Daoy (cell line): ENCODE results near the gene CNPY4. TPM values are rescaled to one million over a fixed set of nuclear protein-coding genes. Genes with fewer than 3 reads are reported as not detected.

ENCODE experiments used
- DNase-seq: peaks from one replicate; pipeline ENCODE4 v3.0.0-alpha.2; 2015; ENCODE audit warnings: low read depth
- total RNA-seq: library from RNA; depleted of rRNA; stranded (reverse); fragments of >200 nt; shearing (Covaris generic); gene quantifications from 2 replicates; pipeline ENCODE4 v1.2.3, GENCODE V29; 2014; rRNA removed

Gene CNPY4
- total RNA-seq, 1 experiment from 2014 or later: 16.0 TPM

DNA sequence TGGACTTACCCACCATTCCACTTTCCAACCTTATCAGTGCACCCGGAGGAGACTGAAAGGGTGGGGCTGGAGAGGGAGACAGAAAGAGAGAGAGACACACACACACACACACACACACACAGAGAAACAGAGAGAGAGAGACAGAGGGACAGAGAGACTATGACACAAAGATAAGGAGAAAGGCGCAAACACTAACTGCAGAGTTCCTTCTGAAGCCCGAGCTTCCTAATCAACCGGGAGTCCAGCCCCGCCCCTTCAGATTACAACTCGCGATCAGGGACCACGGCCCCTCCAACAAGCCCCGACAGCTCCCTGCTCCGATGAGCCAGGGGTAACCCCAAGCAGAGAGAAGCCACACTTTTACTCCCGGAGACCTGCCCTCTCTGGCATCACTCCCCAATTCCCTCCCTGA lies 48.5 kb downstream of the CNPY4 start:
- no peak for DNase-seq

DNA sequence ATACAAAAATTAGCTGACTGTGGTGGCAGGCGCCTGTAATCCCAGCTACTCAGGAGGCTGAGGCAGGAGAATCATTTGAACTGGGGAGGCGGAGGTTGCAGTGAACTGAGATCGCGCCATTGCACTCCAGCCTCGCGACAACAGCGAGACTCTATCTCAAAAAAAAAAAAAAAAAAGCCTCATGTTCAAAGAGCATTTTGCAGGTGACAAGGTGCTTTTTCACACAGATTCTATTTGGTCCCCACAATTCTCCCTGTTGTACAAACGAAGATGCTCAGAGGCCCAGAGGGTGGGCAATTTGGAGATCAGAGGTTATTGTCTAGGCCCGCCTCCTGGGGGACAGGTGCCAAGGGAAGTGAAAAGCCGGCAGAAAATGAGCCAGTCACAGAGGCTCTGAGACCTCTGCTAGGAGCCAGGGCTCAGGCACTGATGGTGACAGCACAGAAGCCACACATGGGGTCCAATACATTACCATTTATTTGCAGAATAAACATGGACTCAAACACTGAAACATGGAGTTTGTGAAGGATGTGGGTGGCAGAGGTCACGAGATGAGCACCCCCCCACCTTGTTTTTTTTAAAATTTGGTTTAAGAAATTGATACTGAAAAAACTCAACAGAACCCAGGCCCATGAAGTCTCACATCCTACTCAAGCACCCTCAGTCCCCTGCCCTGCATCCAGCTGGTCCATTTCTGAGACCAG lies 49.9 kb downstream of the CNPY4 start:
- DNase-seq: no peak

DNA sequence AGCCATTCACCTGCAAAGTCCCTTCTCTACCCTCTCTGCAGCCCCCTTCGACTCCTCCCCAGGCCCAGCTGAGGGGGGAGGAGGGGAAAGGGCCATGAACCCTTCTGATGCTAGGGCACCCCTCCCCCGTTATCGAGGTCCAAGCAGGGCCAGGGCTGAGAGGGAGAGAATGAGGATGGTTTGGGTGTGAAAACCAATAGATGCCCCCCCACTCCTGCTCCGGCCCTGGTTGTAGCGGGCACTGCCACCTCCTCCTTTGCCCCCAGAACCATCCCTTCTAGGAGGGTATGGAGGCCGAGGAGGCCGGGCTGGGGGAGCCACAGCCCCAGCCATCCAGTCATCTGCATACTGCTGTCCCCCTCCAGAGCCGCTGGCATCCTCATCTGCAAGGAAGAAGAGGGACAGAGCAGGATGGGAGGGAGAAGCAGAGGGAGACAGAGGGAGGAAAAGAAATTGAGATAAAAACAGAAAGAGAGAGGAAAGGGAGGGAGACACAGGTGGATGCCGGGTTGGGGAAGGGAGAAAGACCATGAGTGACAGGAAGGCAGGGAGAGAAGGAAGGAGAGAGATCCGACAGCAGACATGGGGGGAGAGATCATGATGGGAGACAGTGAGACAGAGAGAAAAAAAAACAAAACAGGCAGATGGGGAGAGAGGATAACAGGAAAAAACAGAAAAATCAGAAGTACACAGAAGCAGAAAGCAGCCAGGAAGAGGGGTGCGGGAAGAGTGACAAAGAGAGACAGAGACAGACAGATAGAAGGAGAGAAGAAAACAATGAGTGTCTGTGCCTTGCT lies 50.9 kb downstream of the CNPY4 start:
- no peak for DNase-seq

DNA sequence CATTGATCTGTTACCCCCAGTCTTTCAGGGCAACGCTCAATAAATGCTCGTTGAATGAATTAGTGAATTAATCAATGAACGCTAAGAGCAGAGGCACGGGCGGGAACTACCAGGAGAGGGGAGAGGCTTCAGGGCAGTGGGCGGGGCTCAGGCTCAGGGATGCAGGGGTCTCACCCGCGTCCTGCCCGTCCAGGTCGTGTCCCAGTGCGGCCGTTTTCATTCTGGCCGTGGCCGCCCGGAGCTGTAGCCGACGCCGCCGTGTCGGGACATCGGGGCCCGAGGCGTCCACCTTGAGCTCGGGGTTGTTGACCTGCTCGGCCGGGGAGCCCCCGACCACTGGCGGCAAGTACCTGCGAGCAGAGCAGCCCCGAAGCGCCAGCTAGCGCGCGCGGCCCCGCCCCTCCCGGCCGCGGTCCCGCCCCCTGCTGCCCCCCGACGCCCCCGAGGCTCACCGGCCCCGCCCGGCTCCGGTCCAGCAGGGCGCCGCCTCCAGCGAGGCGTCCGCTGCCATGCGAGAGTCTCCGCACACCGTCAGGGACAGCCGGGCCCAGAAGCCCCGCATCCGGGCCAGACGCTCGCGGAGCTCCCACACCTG lies 51.8 kb downstream of the CNPY4 start:
- no peak for DNase-seq

DNA sequence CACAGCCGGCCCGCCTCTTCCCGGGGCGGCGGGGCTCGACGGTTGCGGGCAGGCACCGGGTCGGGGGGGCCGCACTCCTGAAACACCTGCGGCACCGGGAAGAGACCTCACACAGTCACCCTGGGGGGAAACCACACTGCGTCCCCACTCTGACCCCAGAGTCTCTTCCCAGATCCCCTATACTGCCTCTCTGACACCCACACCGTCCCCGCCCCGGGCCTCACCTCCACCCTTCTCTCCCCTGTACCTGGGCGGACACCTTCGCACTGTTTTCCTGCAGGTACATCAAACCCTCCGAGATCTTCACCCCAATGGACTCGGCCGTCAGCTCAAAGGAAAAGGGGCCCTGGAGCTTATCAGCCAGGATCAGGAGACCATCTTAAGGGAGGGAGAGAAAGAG lies 52.4 kb downstream of the CNPY4 start:
- no peak for DNase-seq

DNA sequence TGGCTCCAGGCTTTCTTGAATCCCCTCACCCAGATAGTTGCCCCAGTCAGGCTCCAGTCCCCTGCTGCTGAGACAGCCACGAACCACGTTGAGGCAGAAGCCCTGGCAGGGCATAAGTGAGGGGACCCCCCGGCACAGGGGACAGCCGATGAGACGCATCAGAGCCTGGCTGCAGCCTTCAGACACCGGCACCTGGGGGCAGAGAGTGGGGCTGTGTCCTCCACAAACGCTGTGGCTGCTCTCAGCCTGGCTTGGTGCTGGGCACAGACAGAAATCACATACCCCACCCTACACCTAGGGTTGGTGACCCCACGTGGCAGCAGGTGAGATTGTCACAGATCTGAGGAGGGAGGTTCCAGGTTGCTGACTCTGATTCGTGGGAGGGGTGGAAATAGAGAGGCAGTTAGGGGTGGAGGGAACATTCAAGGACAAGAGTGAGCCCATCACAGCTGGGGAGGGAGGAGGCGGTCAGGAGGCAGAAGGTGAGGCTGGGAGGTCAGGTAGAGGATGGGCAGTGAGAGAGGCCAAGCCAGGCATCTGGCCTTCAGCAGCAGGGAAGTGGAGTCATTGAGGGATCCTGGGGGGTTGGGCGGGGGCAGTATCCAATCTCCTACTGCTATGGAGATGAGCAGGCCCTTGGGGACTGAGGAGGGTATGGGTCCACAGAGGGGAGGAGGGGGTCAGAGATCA lies 54.5 kb downstream of the CNPY4 start:
- no peak for DNase-seq

DNA sequence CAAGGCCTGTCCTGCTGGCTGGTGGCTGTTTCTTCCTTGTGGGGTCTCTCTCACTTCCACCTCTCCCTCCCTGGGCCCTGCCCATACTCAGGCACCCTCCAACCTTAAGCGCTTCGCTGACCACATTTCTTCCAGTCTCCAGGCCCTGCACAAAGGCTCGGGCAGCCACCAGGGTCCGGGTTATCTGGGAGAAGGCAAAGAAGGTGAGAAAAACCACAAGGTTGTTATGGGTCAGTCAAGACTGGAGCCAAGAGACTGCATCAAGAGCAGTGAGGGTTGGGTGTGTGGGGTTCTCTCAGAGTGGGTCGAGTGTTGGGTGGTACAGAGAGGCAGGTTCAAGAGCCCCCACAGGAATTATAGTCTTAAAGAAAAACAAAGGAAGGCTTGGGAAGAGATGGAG lies 55.1 kb downstream of the CNPY4 start:
- DNase-seq: no peak

Other genes starting within 250 kb of the CNPY4 start
- not detected in 2 replicates for gene OR2AE1, start 242.6 kb upstream of the CNPY4 start, total RNA-seq
- 21.0 and 24.6 TPM in 2 replicates for gene TRIM4, start 200.1 kb upstream of the CNPY4 start, total RNA-seq
- gene GJC3, start 190.0 kb upstream of the CNPY4 start, total RNA-seq: not detected in 2 replicates
- gene AZGP1, start 143.6 kb upstream of the CNPY4 start, total RNA-seq: 0.29 and 0.74 TPM in 2 replicates
- gene ZKSCAN1, start 104.0 kb upstream of the CNPY4 start, total RNA-seq: 13.9 and 14.2 TPM in 2 replicates
- 14.1 and 20.3 TPM in 2 replicates for gene ZSCAN21, start 69.9 kb upstream of the CNPY4 start, total RNA-seq
- gene ZNF3, start 37.9 kb upstream of the CNPY4 start, total RNA-seq: 61.4 and 103 TPM in 2 replicates
- 87.6 and 127 TPM in 2 replicates for gene COPS6, start 30.7 kb upstream of the CNPY4 start, total RNA-seq
- 469 and 539 TPM in 2 replicates for gene MCM7, start 18.2 kb upstream of the CNPY4 start, total RNA-seq
- 68.9 and 80.6 TPM in 2 replicates for gene AP4M1, start 18.0 kb upstream of the CNPY4 start, total RNA-seq
- gene TAF6, start 276 bp upstream of the CNPY4 start, total RNA-seq: 47.3 and 58.6 TPM in 2 replicates
- gene MBLAC1, start 7.3 kb downstream of the CNPY4 start, total RNA-seq: 6.3 and 8.1 TPM in 2 replicates
- 225 and 232 TPM in 2 replicates for gene LAMTOR4, start 29.3 kb downstream of the CNPY4 start, total RNA-seq
- gene TRAPPC14, start 39.1 kb downstream of the CNPY4 start, total RNA-seq: 9.0 and 15.5 TPM in 2 replicates
- gene GAL3ST4, start 49.0 kb downstream of the CNPY4 start, total RNA-seq: 0.29 and 0.65 TPM in 2 replicates
- 10.9 and 16.7 TPM in 2 replicates for gene GPC2, start 57.7 kb downstream of the CNPY4 start, total RNA-seq
- gene STAG3, start 58.3 kb downstream of the CNPY4 start, total RNA-seq: 0.77 and 1.3 TPM in 2 replicates
- not detected in 2 replicates for gene PVRIG, start 100.3 kb downstream of the CNPY4 start, total RNA-seq
- gene SPDYE3, start 188.1 kb downstream of the CNPY4 start, total RNA-seq: not detected in 2 replicates
- 15.6 and 24.5 TPM in 2 replicates for gene PILRB, start 238.5 kb downstream of the CNPY4 start, total RNA-seq